Tibial nerve (tissue), 4 donors: ENCODE measurements around the gene RASIP1. TPM values are rescaled to one million over a fixed set of nuclear protein-coding genes. Genes with fewer than 3 reads are reported as not detected.
A peak's percentile ranks its signal among the peaks of the same experiment; 100 is the strongest.

Experiments used
- DNase-seq, 2 donors: peaks; one replicate each; pipeline ENCODE4 v3.0.0-alpha.2; 2019; ENCODE audit warnings: low spot score in 2 of 2
- H3K27ac ChIP-seq, 4 donors: fragments of 200-600 bp; sonication (generic) in 3 of 4; one replicate each; pipeline ENCODE4 v1.5.1; 2017 to 2019; ENCODE audit warnings: mild to moderate bottlenecking in 1 of 4
- H3K27me3 ChIP-seq, 2 donors: fragments of 200-600 bp; sonication (generic) in 1 of 2; one replicate each; pipeline versions ENCODE4 v1.5.1 to v1.6.0; 2017 to 2019
- H3K36me3 ChIP-seq, 3 donors: fragments of 200-600 bp; sonication (generic); one replicate each; pipeline ENCODE4 v1.5.1; 2018 to 2019
- H3K4me1 ChIP-seq, 4 donors: fragments of 200-600 bp; sonication (generic) in 3 of 4; one replicate each; pipeline ENCODE4 v1.5.1; 2017 to 2019
- H3K4me3 ChIP-seq, 4 donors: fragments of 200-600 bp; sonication (generic) in 3 of 4; one replicate each; pipeline ENCODE4 v1.5.1; 2017 to 2019; ENCODE audit warnings: mild to moderate bottlenecking in 1 of 4, moderate library complexity in 1 of 4
- H3K9me3 ChIP-seq, 4 donors: fragments of 200-600 bp; sonication (generic) in 3 of 4; one replicate each; pipeline ENCODE4 v1.5.1; 2017 to 2019
- EP300 ChIP-seq, 2 donors: sonication (generic); formaldehyde crosslinking; IDR thresholded peaks; one replicate each; pipeline ENCODE4 v1.6.1; 2017; ENCODE audit warnings: antibody characterized with exemption in 2 of 2, mild to moderate bottlenecking in 1 of 2
- POLR2A ChIP-seq, 2 donors: fragments of 450-650 bp; IDR thresholded peaks; one replicate each; pipeline ENCODE4 v1.6.1; 2017; ENCODE audit warnings: antibody characterized with exemption in 2 of 2, mild to moderate bottlenecking in 2 of 2, moderate library complexity in 2 of 2
- WGBS, 2 donors: methylation state at CpG; one replicate each; pipeline ENCODE4 v1.1.5; 2018; 5-methylcytosine and 5-hydroxymethylcytosine counted together
- total RNA-seq, 4 donors: library from RNA; depleted of rRNA; stranded (reverse); fragments of >200 nt; gene quantifications; one replicate each; pipeline ENCODE4 v1.1.0, GENCODE V29; 2016
- TF ChIP-seq, protein P1 (sequence below), 5 experiments: fragments of 200-600 bp in 3 of 5; fragments of 450-650 bp in 2 of 5; sonication (generic) in 3 of 5; IDR thresholded peaks; one replicate each; pipeline ENCODE4 v1.5.1; 2016 to 2019; ENCODE audit warnings: antibody characterized with exemption in 5 of 5, mild to moderate bottlenecking in 3 of 5, moderate library complexity in 2 of 5

RASIP1 gene
- total RNA-seq, 4 donors from 2014 or later: 12.3 to 23.3 (median 19.8) TPM

DNA sequence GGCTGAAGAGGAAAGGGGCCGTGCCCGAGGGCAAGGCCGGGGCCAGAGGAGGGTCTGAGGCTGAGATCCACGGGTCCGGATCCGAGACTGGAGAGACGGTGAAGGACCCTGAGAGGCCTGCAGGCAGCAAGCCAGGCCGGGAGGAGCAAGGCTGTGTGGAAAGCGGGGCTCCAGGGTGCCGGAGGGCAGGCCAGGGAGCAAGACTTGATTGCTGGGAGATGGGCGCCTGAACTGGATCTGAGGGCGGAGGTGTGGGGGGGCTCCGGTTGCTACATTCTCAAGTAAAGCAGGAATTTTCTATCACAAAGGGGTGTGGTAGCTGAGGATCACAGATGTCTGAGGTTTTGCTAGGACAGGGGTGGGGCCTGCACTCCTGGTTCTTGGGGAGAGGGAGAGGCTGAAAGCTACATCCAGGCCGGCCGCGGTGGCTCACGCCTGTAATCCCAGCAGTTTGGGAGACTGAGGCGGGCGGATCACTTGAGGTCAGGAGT lies 24.7 kb downstream of the RASIP1 start:
- Histone ChIP-seq H3K4me3 (peak overlapping the region in 2 of 4 donors; percentile 22 to 60), H3K9me3 (peaks cover 0 to 9% (median 0%) of the 10 kb centered on the region in 4 donors), H3K27ac (peak overlapping the region; percentile 64 to 94 (median 86)), H3K4me1 (peaks cover 0 to 73% (median 46%) of the 10 kb centered on the region in 4 donors), H3K27me3 (no peaks in the 10 kb centered on the region), H3K36me3 (peaks cover 0 to 11% (median 0%) of the 10 kb centered on the region in 3 donors)
- no peak for TF ChIP-seq EP300 (IDR thresholded peaks at IDR 0.05)
- no peak for TF ChIP-seq POLR2A (IDR thresholded peaks at IDR 0.05)
- TF ChIP-seq, protein P1, sequence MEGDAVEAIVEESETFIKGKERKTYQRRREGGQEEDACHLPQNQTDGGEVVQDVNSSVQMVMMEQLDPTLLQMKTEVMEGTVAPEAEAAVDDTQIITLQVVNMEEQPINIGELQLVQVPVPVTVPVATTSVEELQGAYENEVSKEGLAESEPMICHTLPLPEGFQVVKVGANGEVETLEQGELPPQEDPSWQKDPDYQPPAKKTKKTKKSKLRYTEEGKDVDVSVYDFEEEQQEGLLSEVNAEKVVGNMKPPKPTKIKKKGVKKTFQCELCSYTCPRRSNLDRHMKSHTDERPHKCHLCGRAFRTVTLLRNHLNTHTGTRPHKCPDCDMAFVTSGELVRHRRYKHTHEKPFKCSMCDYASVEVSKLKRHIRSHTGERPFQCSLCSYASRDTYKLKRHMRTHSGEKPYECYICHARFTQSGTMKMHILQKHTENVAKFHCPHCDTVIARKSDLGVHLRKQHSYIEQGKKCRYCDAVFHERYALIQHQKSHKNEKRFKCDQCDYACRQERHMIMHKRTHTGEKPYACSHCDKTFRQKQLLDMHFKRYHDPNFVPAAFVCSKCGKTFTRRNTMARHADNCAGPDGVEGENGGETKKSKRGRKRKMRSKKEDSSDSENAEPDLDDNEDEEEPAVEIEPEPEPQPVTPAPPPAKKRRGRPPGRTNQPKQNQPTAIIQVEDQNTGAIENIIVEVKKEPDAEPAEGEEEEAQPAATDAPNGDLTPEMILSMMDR (IDR thresholded peaks at IDR 0.05): no peak
- 43 to 52% methylated on average over 19 of the region's 19 CpGs for WGBS, 2 donors
- no peak for DNase-seq

DNA sequence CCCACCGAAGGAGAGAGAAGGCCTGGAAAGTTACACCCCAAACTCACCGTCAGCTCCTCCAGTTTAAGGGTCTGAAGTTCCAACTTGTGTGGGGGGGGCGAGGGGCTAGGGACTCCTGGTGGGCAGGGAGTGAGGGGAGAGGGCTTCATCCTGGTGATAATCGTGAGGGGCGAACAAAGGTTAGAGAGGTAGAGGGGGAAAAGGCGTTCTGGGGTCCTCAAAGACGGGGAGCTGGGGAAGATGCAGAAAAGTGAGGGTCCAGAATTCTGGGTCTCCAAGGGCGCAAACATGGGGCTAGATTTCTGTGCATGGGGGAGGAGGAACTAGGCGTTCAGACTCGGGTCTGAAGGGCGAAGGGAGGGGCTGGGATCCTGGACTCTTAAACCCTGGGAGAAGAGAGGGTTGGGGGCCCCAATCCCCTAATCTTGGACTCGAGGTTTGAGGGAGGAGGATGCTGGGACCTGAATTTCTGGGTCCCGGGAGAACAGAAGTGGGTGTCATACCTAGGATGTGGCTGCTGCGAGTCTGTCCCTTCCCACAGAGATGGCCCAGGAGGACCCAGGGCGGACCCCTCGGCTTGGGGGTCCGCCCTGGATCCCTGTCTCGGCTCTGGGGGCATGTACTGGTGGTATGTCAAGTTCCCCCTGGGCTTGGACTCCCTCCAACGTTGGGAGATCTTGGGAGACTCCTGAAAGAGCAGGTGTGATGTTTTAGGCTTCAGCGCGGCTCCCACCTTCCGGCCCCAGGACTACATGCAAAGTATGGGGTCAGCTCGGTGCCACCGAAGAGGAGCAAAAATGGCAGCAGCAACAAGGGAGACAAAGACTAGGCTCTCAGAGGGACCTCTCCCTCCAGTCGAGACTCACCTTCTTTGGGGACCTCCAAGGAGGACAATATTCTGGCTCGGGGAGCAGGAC lies 25.4 kb downstream of the RASIP1 start:
- no peak for DNase-seq
- H3K27ac ChIP-seq: peak overlapping the region; percentile 64 to 94 (median 86)
- 45 to 46% methylated on average over 23 of the region's 26 CpGs for WGBS, 2 donors
- peaks cover 0 to 10% (median 0%) of the 10 kb centered on the region in 4 donors for H3K9me3 ChIP-seq
- TF ChIP-seq POLR2A (IDR thresholded peaks at IDR 0.05): no peak
- no peak for TF ChIP-seq EP300 (IDR thresholded peaks at IDR 0.05)
- TF ChIP-seq, protein P1 (IDR thresholded peaks at IDR 0.05): no peak
- no peaks in the 10 kb centered on the region for H3K27me3 ChIP-seq
- H3K4me1 ChIP-seq: peaks cover 0 to 69% (median 44%) of the 10 kb centered on the region in 4 donors
- peak overlapping the region; percentile 22 to 62 (median 49) for H3K4me3 ChIP-seq
- H3K36me3 ChIP-seq: peaks cover 0 to 11% (median 0%) of the 10 kb centered on the region in 3 donors

DNA sequence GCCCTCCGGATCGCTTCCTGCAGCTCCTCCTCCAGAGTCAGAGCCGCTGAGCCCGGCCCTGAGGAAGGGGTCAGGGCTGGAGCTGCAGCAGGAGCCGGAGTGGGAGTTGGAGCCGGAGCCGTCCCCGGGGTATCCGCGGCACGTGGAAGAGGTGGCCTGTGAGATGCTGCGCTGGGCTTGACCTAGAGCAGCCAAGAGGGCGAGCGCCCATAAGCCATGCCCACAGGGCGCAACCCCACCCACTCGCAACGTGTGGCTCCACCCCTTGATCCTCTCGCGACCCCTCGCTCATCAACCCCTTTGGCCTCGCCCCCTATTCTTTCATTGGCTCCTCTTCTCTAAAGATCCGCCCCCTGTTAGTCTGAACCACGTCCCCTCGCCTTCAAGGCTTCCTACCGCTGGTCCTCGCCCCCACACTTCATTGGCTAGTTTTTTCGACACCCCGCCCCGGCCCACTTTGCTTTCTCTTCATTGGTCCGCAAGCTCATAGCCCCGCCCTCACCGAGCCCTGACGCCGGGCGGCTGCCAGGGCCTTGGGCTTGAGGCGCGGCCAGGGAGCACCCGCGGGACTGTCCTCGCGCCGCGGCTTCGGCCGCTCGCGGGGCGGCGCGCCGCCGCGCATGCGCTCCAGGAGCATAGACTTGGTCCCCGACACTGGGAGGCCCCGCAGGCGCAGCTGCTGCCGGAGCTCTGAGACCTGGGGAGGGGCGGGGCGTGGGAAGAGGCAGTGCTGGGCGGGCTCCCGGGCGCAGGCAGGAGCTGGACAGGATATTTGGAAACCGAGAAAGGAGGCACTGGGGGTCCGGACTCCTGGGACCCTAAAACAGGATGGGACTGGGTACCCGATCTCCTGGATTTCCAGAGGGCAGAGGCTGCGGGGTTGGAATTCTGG lies 26.3 kb downstream of the RASIP1 start:
- H3K9me3 ChIP-seq: peaks cover 0 to 10% (median 0%) of the 10 kb centered on the region in 4 donors
- peaks cover 0 to 59% (median 36%) of the 10 kb centered on the region in 4 donors for H3K4me1 ChIP-seq
- H3K27me3 ChIP-seq: no peaks in the 10 kb centered on the region
- WGBS, 2 donors: 0 to 2% methylated on average over 43 to 63 of the region's 67 CpGs
- TF ChIP-seq EP300 (IDR thresholded peaks at IDR 0.05): peak; percentile 23 to 39
- TF ChIP-seq, protein P1 (IDR thresholded peaks at IDR 0.05): peak in 2 of 5 experiments; percentile 13 to 41
- TF ChIP-seq POLR2A (IDR thresholded peaks at IDR 0.05): peak; percentile 15 to 68
- H3K4me3 ChIP-seq: peak overlapping the region; percentile 54 to 62 (median 59)
- peaks cover 0 to 11% (median 0%) of the 10 kb centered on the region in 3 donors for H3K36me3 ChIP-seq
- DNase-seq: peak; percentile 97 to 99
- H3K27ac ChIP-seq: peak overlapping the region; percentile 64 to 94 (median 86)

DNA sequence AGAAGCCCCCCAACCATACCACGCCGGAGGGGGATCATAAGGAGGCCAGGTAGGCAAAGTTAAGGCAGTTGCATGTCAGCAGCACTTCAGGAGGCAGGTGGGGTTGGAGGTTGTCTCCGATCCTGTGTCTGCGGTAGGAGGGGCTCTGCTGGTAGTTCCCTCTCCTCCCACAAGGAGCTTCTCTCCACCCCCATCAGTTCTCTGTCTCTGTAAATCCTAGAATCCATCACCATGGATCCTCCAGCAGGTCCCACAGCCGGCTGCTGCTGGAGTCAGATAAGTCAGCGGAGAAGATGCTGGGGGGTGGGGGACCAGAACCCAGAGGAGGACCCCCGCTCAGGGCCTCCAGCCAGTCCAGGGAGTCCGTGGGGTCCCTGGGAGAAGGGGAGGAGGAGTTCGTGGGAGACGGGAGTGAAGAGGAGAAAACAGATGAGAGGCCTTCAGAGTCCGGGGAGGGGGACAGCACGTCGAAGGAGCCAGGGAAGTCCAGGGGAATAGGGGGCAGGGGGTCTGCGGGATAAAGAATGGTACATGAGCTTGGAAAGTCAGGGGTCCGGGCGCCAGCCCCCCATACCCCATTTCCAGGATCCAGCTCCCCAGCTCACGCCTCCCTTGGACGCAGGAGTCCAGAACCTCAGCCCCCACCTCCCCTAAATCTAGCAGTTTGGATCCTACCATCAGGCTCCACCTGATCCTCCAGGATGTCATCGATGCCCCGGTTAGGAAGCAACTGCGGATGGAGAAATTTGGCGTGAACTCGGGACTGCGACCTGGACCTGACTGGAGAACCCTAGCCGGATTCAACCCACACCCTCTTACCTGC lies 27.2 kb downstream of the RASIP1 start:
- peaks cover 0 to 11% (median 0%) of the 10 kb centered on the region in 3 donors for H3K36me3 ChIP-seq
- H3K9me3 ChIP-seq: peaks cover 0 to 10% (median 0%) of the 10 kb centered on the region in 4 donors
- peak overlapping the region; percentile 21 to 92 (median 70) for H3K27ac ChIP-seq
- H3K4me1 ChIP-seq: peaks cover 0 to 51% (median 32%) of the 10 kb centered on the region in 4 donors
- 21 to 22% methylated on average over 23 to 25 of the region's 25 CpGs for WGBS, 2 donors
- TF ChIP-seq, protein P1 (IDR thresholded peaks at IDR 0.05): peak in 1 of 5 experiments; percentile 17
- no peak for TF ChIP-seq POLR2A (IDR thresholded peaks at IDR 0.05)
- no peak for DNase-seq
- no peaks in the 10 kb centered on the region for H3K27me3 ChIP-seq
- H3K4me3 ChIP-seq: peak overlapping the region; percentile 30 to 60 (median 56)
